Subcutaneous adipose tissue (tissue), 4 donors: ENCODE results near the gene GPRC5A. TPM values are rescaled to one million over a fixed set of nuclear protein-coding genes. Genes with fewer than 3 reads are reported as not detected.

Experiments
- CTCF ChIP-seq: fragments of 450-650 bp; IDR thresholded peaks from one replicate; pipeline ENCODE4 v1.5.1; 2016; ENCODE audit warnings: low read depth, mild to moderate bottlenecking, control low read depth, antibody characterized with exemption, moderate library complexity
- total RNA-seq, 4 donors: library from RNA; depleted of rRNA; stranded (reverse); fragments of >200 nt; gene quantifications; one replicate each; pipeline ENCODE4 v1.1.0, GENCODE V29; 2016

GPRC5A gene
- total RNA-seq, 4 donors from 2014 or later: 2.7 to 15.7 (median 5.2) TPM

- no peak for TF ChIP-seq CTCF
These were observed 26.2 kb downstream of the GPRC5A start for GRCh38 chr12:12917517-12917916.

- TF ChIP-seq CTCF: no peak
These were observed 27.5 kb downstream of the GPRC5A start for GRCh38 chr12:12918781-12919389.

GRCh38 chr12:12919666-12920435 is 28.5 kb downstream of the GPRC5A start:
- no peak for TF ChIP-seq CTCF

GRCh38 chr12:12922191-12922616 is 30.8 kb downstream of the GPRC5A start:
- no peak for TF ChIP-seq CTCF

- no peak for TF ChIP-seq CTCF
These were observed 31.6 kb downstream of the GPRC5A start for GRCh38 chr12:12922978-12923377.

- TF ChIP-seq CTCF: no peak
These were observed 32.8 kb downstream of the GPRC5A start for GRCh38 chr12:12924169-12924568.

- TF ChIP-seq CTCF: no peak
These were observed 34.0 kb downstream of the GPRC5A start for GRCh38 chr12:12925388-12925787.
